ENCODE measurements around the gene LGI2. TPM values are rescaled to one million over a fixed set of nuclear protein-coding genes. Genes with fewer than 3 reads are reported as not detected.

LGI2 gene
- total and polyA plus RNA-seq, 9 of the 15 experiments (the other 6 are each of a cell fraction or from before 2014, with no cell fraction given), result 0.03 to 0.07 TPM; not detected in 7

GRCh38 chr4:24952667-24953066, 78.1 kb downstream of the LGI2 start:
- H3K4me2 ChIP-seq (ENCODE audit: insufficient read depth, low read length), result no peak overlapping the region
- no peak overlapping the region for H3K27ac ChIP-seq (ENCODE audit: extremely low read depth, low read depth, low read length)
- H3K4me1 ChIP-seq (replicated peaks in 1 of 2; ENCODE audit: control insufficient read depth in 2 of 2, insufficient read depth in 2 of 2, low read length in 2 of 2), result no peaks in the 10 kb centered on the region
- no peak for FAIRE-seq
- no peak overlapping the region for H3K9ac ChIP-seq (ENCODE audit: insufficient read depth in 1 of 2, low read depth in 2 of 2, low read length in 2 of 2)
- intact Hi-C loops (cut with micrococcal nuclease) (no loop called here), in situ Hi-C loops (cut with MboI) (no loop called here)
- H3K9me3 ChIP-seq (replicated peaks; ENCODE audit: control insufficient read depth, insufficient read depth, low read depth, low read length), result no peaks in the 10 kb centered on the region
- no peaks in the 10 kb centered on the region for H3K9me1 ChIP-seq (ENCODE audit: control insufficient read depth, insufficient read depth, low read length)
- no peaks in the 10 kb centered on the region for H3K79me2 ChIP-seq (ENCODE audit: control insufficient read depth, insufficient read depth, low read length)
- WGBS (ENCODE audit: insufficient coverage, low coverage, missing lambda C conversion rate), result 5% methylated on average over 4 of the region's 4 CpGs
- POLR2A ChIA-PET, result no interaction called here
- peaks cover 2 to 9% of the 10 kb centered on the region in 2 experiments; a peak in 2 of 5 replicates for H3K27me3 ChIP-seq (ENCODE audit: control insufficient read depth in 2 of 2, insufficient read depth in 2 of 2, low read length in 2 of 2)
- CTCF ChIA-PET (ENCODE audit: low intra/inter-chr PET ratio), result no interaction called here
- H3K4me3 ChIP-seq, result no peak overlapping the region
- H3K36me3 ChIP-seq (ENCODE audit: control insufficient read depth, insufficient read depth, low read length), result no peaks in the 10 kb centered on the region
- DNase-seq (ENCODE audit: extremely low read depth in 1 of 4, low spot score in 3 of 4), result no peak
- BruUV-seq (replicated peaks), result no TSS peak
- H4K20me1 ChIP-seq (replicated peaks; ENCODE audit: control insufficient read depth, insufficient read depth, low read length), result no peaks in the 10 kb centered on the region
- H2AFZ ChIP-seq (ENCODE audit: low read depth, low read length), result no peak overlapping the region
- no peak for ATAC-seq
- TF ChIP-seq HDAC2 (IDR thresholded peaks at IDR 0.05) (no peak), NR2C1 (IDR thresholded peaks at IDR 0.05) (no peak), NR2C1 (tag; IDR thresholded peaks at IDR 0.05) (no peak), ADNP (tag; IDR thresholded peaks at IDR 0.05) (no peak), HDAC6 (IDR thresholded peaks at IDR 0.05; ENCODE audit: low read depth, low read length) (no peak), NCOA6 (IDR thresholded peaks at IDR 0.05) (no peak), GTF2E2 (tag; IDR thresholded peaks at IDR 0.05) (no peak), FOXM1 (IDR thresholded peaks at IDR 0.05; ENCODE audit: low read depth) (no peak), FOXM1 (CRISPR knock-in tag; IDR thresholded peaks at IDR 0.05; ENCODE audit: low read depth) (no peak), MBD2 (IDR thresholded peaks at IDR 0.05; ENCODE audit: borderline replicate concordance, low read depth) (no peak), ZKSCAN3 (CRISPR knock-in tag; IDR thresholded peaks at IDR 0.05) (no peak), ELF4 (CRISPR knock-in tag; IDR thresholded peaks at IDR 0.05) (no peak), ZNF511 (CRISPR knock-in tag; IDR thresholded peaks at IDR 0.05) (no peak), PHB2 (IDR thresholded peaks at IDR 0.05; ENCODE audit: low read depth) (no peak), ZNF586 (CRISPR knock-in tag; conservative IDR thresholded peaks at IDR 0.05) (no peak)
- TF ChIP-seq, protein P1, sequence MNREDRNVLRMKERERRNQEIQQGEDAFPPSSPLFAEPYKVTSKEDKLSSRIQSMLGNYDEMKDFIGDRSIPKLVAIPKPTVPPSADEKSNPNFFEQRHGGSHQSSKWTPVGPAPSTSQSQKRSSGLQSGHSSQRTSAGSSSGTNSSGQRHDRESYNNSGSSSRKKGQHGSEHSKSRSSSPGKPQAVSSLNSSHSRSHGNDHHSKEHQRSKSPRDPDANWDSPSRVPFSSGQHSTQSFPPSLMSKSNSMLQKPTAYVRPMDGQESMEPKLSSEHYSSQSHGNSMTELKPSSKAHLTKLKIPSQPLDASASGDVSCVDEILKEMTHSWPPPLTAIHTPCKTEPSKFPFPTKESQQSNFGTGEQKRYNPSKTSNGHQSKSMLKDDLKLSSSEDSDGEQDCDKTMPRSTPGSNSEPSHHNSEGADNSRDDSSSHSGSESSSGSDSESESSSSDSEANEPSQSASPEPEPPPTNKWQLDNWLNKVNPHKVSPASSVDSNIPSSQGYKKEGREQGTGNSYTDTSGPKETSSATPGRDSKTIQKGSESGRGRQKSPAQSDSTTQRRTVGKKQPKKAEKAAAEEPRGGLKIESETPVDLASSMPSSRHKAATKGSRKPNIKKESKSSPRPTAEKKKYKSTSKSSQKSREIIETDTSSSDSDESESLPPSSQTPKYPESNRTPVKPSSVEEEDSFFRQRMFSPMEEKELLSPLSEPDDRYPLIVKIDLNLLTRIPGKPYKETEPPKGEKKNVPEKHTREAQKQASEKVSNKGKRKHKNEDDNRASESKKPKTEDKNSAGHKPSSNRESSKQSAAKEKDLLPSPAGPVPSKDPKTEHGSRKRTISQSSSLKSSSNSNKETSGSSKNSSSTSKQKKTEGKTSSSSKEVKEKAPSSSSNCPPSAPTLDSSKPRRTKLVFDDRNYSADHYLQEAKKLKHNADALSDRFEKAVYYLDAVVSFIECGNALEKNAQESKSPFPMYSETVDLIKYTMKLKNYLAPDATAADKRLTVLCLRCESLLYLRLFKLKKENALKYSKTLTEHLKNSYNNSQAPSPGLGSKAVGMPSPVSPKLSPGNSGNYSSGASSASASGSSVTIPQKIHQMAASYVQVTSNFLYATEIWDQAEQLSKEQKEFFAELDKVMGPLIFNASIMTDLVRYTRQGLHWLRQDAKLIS (CRISPR knock-in tag; IDR thresholded peaks at IDR 0.05), result no peak
- TF ChIP-seq, protein P2, sequence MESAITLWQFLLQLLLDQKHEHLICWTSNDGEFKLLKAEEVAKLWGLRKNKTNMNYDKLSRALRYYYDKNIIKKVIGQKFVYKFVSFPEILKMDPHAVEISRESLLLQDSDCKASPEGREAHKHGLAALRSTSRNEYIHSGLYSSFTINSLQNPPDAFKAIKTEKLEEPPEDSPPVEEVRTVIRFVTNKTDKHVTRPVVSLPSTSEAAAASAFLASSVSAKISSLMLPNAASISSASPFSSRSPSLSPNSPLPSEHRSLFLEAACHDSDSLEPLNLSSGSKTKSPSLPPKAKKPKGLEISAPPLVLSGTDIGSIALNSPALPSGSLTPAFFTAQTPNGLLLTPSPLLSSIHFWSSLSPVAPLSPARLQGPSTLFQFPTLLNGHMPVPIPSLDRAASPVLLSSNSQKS (CRISPR knock-in tag; IDR thresholded peaks at IDR 0.05), result no peak
- TF ChIP-seq, protein P3, sequence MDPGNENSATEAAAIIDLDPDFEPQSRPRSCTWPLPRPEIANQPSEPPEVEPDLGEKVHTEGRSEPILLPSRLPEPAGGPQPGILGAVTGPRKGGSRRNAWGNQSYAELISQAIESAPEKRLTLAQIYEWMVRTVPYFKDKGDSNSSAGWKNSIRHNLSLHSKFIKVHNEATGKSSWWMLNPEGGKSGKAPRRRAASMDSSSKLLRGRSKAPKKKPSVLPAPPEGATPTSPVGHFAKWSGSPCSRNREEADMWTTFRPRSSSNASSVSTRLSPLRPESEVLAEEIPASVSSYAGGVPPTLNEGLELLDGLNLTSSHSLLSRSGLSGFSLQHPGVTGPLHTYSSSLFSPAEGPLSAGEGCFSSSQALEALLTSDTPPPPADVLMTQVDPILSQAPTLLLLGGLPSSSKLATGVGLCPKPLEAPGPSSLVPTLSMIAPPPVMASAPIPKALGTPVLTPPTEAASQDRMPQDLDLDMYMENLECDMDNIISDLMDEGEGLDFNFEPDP (CRISPR knock-in tag; IDR thresholded peaks at IDR 0.05), result no peak
